ENCODE measurements around the gene BATF. TPM values are rescaled to one million over a fixed set of nuclear protein-coding genes. Genes with fewer than 3 reads are reported as not detected.

Gene BATF
- total RNA-seq, 3 donors from 2014 or later: 1.7 to 3.0 (median 2.3) TPM

DNA sequence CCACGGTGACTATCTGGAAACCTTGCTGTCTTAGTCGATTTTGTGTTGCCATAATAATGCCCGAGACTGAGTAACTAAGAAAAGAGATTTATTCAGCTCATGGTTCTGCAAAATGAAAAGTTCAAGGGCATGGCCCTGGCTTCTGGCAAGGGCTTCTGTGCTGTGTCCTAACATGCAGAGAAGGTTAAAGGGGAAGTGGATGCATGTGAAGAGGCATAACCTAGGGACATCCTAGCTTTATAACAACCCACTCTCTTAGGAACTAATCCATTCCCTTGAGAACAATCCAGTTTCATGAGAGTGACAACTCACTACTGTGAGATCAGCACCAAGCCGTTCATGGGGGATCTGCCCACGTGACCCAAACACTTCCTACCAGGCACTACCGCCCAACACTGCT, 67.7 kb downstream of the BATF start:
- DNase-seq (no peak), ATAC-seq (no peak)
- Histone ChIP-seq H3K4me1 (ENCODE audit: low read depth) (no peaks in the 10 kb centered on the region), H3K4me3 (no peak overlapping the region), H3K36me3 (ENCODE audit: low read depth) (no peaks in the 10 kb centered on the region), H3K9me3 (no peaks in the 10 kb centered on the region)
- TF ChIP-seq, protein P1, sequence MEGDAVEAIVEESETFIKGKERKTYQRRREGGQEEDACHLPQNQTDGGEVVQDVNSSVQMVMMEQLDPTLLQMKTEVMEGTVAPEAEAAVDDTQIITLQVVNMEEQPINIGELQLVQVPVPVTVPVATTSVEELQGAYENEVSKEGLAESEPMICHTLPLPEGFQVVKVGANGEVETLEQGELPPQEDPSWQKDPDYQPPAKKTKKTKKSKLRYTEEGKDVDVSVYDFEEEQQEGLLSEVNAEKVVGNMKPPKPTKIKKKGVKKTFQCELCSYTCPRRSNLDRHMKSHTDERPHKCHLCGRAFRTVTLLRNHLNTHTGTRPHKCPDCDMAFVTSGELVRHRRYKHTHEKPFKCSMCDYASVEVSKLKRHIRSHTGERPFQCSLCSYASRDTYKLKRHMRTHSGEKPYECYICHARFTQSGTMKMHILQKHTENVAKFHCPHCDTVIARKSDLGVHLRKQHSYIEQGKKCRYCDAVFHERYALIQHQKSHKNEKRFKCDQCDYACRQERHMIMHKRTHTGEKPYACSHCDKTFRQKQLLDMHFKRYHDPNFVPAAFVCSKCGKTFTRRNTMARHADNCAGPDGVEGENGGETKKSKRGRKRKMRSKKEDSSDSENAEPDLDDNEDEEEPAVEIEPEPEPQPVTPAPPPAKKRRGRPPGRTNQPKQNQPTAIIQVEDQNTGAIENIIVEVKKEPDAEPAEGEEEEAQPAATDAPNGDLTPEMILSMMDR (IDR thresholded peaks at IDR 0.05): no peak
- intact Hi-C loops (cut with DNase I, micrococcal nuclease): no loop called here

GRCh38 chr14:75591331-75591946, 69.2 kb downstream of the BATF start:
- Histone ChIP-seq H3K36me3 (ENCODE audit: low read depth) (no peaks in the 10 kb centered on the region), H3K4me3 (no peak overlapping the region), H3K4me1 (ENCODE audit: low read depth) (no peaks in the 10 kb centered on the region), H3K9me3 (no peaks in the 10 kb centered on the region)
- TF ChIP-seq, protein P1 (IDR thresholded peaks at IDR 0.05): no peak
- ATAC-seq: no peak
- intact Hi-C loops (cut with DNase I, micrococcal nuclease): no loop called here
- no peak for DNase-seq

DNA sequence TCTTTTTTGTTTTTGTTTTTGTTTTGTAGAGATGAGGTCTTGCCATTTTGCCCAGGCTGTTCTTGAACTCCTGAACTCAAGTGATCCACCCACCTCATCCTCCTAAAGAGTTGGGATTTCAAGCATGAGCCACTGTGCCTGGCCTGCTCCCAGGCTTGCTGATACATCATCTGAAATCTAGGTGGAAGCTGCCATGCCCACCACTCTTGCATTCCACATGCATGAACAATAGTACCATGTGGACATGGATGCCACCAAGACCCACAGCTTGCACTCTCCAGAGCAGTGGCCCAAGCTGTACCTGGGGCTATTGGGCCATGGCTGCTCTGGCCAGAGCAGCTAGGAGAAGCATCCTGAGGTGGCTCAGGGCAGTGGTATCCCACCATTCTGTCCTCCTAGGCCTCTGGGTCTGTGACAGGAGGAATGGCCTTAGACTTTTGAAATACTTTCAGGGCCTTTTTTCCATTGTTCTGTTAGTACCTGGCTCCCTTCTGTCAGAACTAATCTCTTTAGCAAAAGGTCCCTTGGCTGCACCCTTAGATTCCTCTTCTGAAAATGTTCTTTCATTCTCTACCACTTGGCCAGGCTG, 69.8 kb downstream of the BATF start:
- Histone ChIP-seq H3K36me3 (ENCODE audit: low read depth) (no peaks in the 10 kb centered on the region), H3K9me3 (no peaks in the 10 kb centered on the region), H3K4me1 (ENCODE audit: low read depth) (no peaks in the 10 kb centered on the region), H3K4me3 (no peak overlapping the region)
- TF ChIP-seq, protein P1 (IDR thresholded peaks at IDR 0.05): no peak
- intact Hi-C loops (cut with DNase I, micrococcal nuclease): no loop called here
- ATAC-seq (no peak), DNase-seq (no peak)

DNA sequence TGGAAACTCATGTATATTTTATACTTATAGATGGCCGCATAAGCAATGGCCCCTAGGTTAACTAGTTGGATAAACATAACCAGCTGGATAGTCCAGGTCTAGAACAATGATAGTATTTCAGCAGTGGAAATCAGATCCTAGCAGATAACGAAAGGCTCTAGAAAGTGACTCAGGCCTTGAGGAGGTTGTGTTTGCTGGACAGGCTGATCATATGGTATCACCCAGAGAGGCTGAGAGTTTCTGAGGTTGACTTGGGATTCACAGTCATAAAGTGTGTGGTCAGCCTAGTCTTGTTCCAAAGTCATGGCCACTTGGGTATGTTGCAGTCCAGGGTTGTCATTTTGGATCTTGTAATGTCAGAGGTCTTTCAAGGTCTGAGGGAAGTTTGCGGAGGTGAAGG, 73.0 kb downstream of the BATF start:
- ATAC-seq (no peak), DNase-seq (no peak)
- H3K36me3 ChIP-seq (ENCODE audit: low read depth): no peaks in the 10 kb centered on the region
- TF ChIP-seq, protein P1 (IDR thresholded peaks at IDR 0.05): no peak
- intact Hi-C loops (cut with DNase I, micrococcal nuclease): no loop called here
- no peak overlapping the region for H3K4me3 ChIP-seq
- H3K9me3 ChIP-seq: no peaks in the 10 kb centered on the region
- no peaks in the 10 kb centered on the region for H3K4me1 ChIP-seq (ENCODE audit: low read depth)

Other genes with a start within 250 kb of the BATF start
- 100 to 1,000 TPM; 163 to 292 (median 243) TPM for gene FOS, start 243.6 kb upstream of the BATF start, total RNA-seq
- gene JDP2, start 94.4 kb upstream of the BATF start, total RNA-seq: 10 to 100 TPM; 17.7 to 48.0 (median 29.0) TPM
- gene FLVCR2, start 56.2 kb downstream of the BATF start, total RNA-seq: 10 to 100 TPM; 19.2 to 37.5 (median 35.3) TPM
- 10 to 100 TPM; 13.5 to 23.9 (median 23.7) TPM for gene ERG28, start 138.4 kb downstream of the BATF start, total RNA-seq
- 10 to 100 TPM; 30.8 to 51.0 (median 32.8) TPM for gene TTLL5, start 138.8 kb downstream of the BATF start, total RNA-seq